Hematopoietic multipotent progenitor cell (in vitro differentiated cells): ENCODE results near the gene SSH2. TPM values are rescaled to one million over a fixed set of nuclear protein-coding genes. Genes with fewer than 3 reads are reported as not detected.
"Not testable (repeated sequence)": the region's sequence is repeated elsewhere in the genome, so short reads cannot be mapped to it uniquely, and the experiment has no call there.

Experiments used
- DNase-seq, 3 donors: peaks; one replicate each; pipeline ENCODE4 v3.0.0-alpha.2; 2011 to 2015; ENCODE audit warnings: low read depth in 2 of 3, low spot score in 2 of 3
- total RNA-seq: library from RNA; depleted of rRNA; stranded (reverse); fragments of >200 nt; gene quantifications from one replicate; pipeline ENCODE4 v1.2.3, GENCODE V29; 2012

The SSH2 gene
- total RNA-seq, 1 donor, result 19.7 TPM

DNA sequence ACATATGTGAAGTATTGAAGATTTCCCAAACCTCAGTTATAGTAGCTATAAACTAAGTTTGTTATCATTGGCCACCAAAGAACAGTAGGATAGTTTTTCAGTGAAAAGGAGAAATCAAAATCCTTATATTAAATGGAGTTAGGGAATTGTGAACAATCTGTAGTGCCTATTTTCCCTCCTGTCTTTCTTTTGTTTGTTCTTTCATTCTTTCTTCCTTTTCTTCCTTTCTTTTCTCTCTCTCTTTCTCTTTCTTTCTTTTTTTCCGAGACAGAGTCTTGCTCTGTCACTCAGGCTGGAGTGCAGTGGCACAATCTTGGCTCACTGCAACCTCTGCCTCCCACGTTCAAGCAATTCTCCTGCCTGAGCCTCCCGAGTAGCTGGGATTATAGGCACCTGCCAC lies 48.8 kb downstream of the SSH2 start:
- DNase-seq, result no peak

DNA sequence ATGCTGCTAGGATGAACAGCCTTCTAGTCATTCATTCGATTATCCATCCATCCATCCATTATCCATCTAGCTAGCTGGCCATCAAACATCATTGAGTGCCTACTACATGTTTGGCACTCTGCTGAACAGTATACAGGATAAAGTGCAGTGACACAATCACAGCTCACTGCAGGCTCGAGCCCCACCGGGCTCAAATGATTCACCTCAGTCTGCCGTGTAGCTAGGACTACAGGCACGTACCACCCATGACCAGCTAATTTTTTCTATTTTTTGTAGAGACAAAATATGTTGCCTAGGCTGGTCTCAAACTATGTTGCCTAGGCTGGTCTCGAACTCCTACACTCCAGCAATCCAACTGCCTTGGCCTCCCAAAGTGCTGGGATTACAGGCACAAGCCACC lies 50.0 kb downstream of the SSH2 start:
- no peak for DNase-seq

DNA sequence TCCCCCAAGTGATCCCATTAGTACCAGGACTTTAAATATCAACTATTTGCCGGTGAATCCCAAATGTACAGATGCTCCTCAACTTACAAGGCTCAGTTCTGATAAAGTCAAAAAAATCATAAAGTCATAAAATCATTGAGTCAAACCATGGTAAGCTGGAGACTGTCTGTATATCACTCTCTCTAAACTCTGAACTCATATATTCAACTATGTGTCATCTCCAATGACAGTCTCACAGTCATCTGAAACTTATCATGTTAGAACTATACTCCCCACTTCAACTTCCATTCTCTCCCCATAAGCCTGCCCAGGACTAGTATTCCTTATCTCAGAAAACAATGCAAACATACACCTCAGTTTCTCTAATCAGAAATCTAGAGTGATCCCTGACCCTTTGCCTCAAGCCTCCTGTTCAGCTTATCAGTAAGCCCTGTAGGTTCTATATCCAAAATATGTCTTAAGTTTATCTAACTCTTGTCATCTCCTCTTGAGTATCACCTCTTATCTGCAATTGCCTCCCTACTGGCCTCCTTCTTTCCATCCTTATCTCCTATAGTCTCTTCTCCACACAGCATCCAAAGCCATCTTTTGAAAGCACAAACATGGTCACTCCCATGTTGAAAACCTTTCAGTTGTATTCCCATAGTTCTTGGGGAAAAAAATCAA lies 55.0 kb downstream of the SSH2 start:
- DNase-seq, result no peak

DNA sequence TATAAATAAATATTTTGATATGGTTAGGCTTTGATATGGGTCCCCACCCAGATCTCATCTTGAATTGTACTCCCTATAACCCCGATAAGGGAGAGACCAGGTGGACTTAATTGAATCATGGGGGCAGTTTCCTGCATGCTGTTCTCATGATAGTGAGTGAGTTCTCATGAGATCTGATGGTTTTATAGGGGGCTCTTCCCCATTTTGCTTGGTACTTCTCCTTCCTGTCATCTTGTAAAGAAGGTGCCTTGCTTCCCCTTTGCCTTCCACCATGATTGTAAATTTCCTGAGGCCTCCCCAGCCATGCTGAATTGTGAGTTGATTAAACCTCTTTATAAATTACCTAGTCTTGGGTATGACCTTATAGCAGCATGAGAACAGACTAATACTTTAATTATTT lies 55.7 kb downstream of the SSH2 start:
- peak in 1 of 3 donors; percentile 23 for DNase-seq

DNA sequence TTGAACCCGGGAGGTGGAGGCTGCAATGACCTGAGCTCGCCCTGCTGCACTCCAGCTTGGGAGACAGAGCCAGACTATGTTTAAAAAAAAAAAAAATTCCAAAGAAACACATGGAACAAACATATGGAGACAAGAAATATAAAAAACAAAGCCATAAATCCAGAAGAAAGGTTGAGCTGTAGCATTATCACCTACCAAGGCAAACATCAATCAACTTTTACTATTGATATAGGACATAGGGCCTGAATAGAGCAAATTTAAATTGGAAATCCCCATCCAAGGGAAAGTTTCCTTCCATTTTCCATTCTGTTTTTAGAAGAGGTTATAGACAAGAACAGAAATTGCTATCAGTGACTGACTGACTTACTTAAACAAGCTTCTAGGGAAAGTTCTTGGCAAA lies 56.6 kb downstream of the SSH2 start:
- no peak for DNase-seq

DNA sequence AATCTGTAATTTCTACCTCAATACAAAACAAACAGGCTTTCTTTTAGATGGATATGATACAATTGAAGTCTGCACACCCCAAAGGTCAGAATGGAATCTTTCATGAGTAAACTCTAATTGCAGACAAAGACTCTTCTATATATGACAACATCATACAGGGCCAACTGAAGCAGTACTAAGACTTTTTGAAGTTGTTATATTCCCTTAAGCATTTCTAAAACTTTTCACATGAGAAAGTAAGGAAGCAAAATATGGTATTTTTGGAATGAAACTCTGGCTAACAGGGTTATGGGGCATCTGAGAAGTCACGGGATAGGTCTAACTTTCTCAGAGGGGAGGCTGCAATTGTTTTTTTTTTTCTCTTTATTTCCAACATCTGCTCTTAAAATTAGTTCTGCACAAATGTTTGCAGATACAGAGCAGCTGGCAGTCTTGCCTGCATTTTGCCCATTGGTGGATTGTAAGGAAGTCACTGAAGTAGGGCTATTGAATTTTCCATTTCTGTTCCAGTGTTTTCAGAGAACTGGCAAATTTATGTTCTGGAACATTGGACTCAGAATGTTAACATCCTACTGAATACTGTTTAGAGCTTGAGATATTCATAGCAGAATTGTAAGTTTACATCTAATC lies 59.1 kb downstream of the SSH2 start:
- DNase-seq, result no peak

DNA sequence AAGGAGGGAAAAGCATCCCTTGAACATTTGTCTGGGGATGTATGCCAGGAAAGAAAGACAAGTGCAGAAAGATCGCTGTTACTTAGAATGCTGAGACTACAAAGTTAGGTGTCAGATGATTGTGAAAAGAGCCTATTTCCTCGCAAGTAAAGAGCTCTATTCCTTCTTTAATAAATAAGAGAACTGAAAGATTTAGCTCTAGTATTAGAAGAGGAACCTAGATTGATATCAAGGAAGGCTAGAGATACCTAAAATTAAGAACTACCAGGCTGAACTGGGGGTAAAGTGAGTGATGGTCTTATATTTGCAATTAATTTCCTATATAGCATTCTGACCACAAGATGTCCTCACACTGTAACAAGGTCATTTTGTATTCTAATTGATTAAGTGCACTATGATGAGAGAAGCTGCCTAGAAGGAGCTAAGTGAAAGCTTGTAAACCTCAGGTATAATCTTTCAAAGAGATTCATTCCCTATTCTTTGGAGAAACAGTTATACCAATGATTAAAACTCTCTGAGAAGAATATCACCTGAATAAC lies 62.3 kb downstream of the SSH2 start:
- peak in 2 of 3 donors; percentile 5 to 8 for DNase-seq

DNA sequence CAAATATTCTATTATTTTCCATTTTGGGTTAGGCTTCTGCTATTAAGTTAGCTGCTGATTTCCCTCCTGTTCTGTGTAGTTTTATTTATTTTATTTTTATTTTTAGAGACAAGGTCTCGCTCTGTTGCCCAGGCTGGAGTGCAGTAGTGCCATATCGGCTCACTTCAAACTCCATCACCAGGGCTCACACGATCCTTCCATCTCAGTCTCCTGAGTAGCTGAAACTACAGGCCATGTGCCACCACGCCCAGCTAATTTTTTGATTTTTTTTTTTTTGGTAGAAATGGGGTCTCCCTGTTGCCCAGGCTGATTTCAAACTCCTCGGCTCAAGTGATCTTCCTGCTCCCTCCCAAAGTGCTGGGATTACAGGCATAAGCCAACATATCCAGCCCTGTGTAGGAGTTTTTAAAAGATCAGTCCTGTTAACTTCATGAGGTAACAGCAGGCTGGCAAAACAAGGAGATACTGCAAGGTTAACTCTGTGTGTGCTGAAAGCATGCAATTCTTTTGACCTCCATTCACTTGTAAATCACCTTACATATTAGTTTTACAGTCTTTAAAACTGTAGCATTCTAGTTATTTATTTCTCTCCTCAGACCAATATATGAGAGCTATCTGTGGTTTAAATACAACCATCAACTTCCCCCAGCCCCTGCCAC lies 63.2 kb downstream of the SSH2 start:
- no peak for DNase-seq

DNA sequence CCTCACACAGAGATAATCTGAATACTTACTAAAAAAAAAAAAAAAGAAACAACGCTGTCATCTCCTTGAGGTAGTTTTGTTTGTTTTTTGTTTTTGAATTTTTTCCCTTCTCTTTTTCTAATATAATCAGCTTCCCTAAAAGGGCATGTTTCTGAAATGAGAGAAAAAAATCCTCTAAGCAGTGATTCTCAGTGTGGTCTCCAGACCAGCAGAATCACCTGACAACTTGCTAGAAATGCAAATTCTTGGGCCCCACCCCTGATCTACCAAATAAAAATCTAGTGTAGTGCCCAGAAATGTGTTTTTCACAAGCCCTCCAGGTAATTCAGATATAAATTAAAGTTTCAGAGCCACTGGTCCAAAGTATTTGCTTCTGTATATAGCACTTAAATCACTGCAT lies 65.4 kb downstream of the SSH2 start:
- no peak for DNase-seq

DNA sequence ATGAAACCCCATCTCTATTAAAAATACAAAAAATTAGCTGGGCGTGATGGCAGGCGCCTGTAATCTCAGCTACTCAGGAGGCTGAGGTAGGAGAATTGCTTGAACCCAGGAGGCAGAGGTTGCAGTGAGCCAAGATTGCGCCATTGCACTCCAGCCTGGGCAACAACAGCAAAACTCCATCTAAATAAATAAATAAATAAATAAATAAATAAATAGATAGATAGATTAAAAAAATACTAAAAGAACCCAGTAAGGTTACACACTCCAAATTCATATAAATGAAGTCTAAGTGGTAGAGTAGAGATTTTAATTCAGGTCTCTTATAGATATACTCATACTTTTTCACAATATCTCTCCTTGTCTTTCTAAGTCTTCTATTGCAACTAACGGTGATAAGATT lies 65.9 kb downstream of the SSH2 start:
- DNase-seq, result not testable (repeated sequence)

DNA sequence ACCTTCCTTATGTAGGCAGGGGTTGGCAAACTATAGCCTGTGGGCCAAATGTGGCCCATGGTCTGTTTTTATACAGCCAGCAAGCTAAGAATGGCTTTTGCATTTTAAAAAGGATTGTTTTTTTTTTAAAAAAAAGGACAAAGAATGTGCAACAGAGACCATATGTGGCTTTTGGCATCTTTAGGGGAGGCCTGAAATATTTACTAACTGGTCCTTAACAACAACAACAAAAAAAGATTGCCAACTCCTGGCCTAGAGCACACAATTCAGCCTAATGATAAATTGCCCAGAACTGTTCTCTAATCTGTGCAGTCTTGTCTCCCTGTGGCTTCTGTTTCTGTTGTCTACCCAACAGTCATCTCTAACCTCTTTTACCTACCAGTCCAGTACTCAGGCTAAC lies 67.1 kb downstream of the SSH2 start:
- no peak for DNase-seq

DNA sequence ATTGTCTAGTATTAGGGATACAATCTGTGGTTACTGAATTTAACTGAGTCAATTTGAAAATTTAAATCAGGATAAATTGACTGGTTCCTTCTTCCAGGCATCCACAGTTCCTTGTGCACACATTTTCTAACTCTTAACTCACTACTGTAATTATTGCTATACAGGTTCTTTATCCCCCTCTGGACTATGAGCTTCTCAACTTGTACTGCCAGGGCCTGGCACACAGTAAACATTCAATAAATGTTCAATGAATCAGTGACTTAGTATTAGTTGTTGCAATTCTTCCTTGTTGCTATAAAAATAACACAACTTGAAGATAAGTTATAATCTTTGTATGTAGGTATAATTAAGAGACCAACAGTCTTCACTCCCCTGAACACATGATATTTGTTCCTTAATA lies 67.9 kb downstream of the SSH2 start:
- DNase-seq, result no peak

DNA sequence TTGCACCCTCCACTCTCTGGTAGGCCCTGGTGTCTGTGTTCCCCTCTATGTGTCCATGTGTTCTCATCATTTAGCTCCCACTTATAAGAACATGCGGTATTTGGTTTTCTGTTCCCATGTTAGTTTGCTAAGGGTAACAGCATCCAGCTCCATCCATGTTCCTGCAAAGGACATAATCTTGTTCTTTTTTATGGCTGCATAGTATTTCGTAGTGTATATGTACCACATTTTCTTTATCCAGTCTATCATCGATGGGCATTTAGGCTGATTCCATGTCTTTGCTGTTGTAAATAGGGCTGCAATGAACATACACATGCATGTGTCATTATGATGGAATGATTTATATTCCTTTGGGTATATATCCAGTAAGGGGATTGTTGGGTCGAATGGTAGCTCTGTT lies 70.6 kb downstream of the SSH2 start:
- DNase-seq, result not testable (repeated sequence)

DNA sequence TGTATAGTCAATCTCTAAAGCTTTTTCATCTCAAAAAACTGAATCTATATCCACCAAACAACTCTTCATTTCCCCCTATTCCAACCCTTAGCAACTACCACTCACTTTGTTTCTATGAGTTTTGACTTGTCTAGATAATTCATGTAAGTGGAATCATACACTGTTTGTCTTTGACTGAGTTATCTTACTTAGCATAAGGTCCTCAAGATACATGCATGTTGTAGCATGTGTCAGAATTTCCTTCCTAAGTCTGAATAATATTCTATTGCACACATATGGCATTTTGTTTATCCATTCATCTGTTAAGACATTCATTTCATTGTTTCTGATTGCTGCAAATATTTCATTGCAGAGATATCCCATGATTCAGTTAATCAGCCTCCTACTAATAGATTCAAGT lies 72.2 kb downstream of the SSH2 start:
- DNase-seq, result no peak

DNA sequence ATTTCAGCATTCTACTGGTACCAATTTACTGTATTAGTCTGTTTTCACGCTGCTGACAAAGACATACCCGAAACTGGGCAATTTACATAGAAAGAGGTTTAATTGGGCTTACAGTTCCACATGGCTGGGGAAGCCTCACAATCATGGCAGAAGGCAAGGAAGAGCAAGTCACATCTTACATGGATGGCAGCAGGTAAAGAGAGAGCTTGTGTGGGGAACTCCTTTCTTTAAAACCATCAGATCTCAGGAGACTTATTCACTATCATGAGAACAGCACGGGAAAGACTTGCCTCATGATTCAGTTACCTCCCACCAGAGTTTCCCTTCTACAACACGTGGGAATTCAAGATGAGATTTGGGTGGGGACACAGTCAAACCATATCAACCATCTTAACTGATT lies 72.9 kb downstream of the SSH2 start:
- not testable (repeated sequence) for DNase-seq

DNA sequence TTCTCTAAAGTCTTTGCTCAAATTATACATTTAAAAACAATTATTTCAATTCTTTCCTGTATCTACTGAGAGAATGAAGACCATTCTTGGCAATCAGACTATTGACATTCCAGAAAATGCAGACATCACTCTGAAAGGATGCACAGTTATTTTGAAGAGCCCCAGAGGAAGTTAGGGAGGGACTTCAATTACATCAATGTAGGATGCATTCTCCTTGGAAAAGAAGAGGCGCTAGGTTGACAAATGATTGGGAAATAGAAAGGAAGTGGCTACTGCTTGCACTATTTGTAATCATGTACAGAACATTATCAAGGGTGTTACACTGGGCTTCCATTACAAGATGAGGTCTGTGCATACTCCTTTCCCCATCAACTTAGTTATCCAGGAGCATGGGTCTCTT lies 74.3 kb downstream of the SSH2 start:
- no peak for DNase-seq

DNA sequence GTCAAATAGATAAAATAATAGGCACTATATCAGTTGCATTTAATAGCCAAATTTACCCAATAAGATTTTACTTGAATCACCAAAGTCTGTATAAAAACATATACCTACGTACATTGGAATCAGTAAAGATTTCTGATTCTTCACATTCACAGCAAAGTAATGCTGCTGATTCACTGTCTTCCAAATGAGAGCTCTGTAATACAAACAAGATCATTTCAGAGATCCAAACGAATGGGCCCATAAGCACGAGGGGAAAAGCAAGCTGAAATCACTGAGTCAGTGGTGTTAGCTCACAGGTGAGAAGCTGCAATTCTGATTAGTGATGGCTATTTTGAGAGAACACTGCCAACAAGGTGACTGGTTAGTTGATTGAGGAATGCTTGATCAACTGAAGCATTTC lies 81.3 kb downstream of the SSH2 start:
- DNase-seq, result no peak

DNA sequence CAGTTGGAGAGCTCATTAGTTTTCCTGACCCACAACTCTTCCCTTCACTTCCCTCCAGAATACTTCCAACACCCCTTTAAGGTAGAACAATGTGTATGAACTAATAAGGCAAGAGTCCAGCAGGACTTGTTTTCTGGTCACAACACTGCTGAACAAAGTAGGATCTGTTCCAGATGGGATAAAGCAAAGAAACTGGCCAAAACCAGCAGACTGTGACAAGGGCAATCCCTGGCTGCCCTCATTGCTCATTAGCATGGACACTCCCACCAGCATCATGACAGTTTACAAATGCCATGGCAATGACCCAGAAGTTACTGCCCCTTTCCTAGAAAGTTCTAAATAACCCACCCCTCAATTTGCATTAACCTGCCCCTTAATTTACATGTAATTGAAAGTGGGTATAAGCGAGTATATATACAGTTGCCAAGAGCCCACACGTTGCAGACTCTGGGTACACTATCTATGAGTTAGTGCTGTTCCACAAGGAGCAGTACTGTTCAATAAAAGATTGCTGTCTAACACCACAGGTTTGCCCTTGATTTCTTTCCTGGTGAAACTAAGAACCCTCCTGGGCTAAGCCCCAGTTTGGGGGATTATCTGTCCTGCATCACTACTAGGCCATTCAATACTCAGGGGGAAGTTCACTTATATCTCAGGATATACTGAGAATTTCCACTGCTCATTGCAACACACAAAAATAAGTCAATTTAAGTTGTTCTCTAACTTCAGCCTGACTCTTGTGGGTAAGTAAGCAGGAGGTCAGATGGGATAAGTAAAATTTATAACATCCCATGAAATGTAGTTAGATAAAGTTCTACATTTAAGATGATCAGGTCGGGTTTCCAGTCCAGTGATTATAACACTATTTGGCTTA lies 82.3 kb downstream of the SSH2 start:
- no peak for DNase-seq

DNA sequence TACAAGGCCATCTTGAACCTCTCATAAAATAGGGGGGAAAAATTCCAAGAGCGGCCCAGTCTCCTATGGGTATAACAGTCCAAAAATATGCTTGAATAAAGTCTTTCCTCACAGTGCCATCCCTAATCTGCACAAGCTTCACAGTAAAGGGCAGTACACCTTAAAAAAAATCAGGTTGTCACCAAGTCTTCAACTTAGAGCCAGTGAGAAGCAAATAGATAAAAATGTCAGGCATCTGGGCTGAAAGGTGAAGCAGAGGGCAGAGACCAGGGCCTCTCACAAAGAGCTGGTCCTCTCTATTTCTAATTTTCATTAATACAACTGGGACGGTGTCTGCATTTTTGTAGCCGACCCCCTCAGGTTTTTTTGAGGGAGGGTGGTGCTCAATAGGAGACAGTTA lies 82.9 kb downstream of the SSH2 start:
- no peak for DNase-seq

DNA sequence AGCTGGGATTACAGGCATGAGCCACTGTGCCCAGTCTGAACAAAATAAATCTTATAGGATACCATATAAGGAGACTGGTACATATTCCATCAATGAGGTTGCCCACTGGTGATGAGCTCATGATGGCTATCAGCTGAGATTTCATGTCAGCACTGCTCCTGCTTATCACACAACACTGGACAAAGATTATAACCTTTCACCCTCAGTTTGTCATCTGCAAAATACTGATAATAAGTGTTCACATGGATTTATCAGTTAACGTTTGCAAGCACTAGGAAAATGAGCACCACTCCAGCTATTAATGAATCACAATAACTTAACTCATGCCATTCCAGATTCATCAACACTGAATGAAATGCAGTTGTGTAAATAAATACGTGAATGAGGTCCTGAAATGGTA lies 83.7 kb downstream of the SSH2 start:
- no peak for DNase-seq
